ENCODE data around the gene PTPRN2. TPM values are rescaled to one million over a fixed set of nuclear protein-coding genes. Genes with fewer than 3 reads are reported as not detected.

PTPRN2 gene
- total and polyA plus RNA-seq, 2 of the 8 experiments (the other 6 are each of a cell fraction or from before 2014, with no cell fraction given): 2.6 to 4.5 TPM

DNA sequence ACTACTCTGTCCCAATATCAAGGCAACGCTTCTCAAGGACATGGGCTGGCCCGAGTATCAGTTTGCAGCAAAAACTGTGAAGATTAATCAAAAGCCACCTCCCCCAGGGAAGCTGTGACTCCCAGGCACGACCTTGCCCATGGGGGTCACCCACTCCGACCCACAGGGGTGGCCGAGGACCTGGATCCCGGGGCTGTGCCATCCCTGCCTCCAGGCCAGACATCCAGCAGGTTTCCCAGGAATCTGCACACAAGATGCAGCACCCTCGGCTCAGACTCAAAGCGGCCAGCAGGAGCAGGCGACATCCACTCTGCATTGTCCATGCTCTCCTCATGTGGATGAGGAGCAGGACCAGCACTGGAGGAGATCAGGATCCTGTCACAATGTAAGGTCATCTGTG, 39.8 kb downstream of the PTPRN2 start (continued):
- TF ChIP-seq POLR2A (IDR thresholded peaks at IDR 0.05; ENCODE audit: control extremely low read depth in 1 of 2, low read depth in 2 of 2, low read length in 2 of 2): no peak
- TF ChIP-seq FOSL1 (IDR thresholded peaks at IDR 0.05; ENCODE audit: insufficient read depth, low read depth, low read length): no peak
- no peak for TF ChIP-seq SIRT6 (IDR thresholded peaks at IDR 0.05; ENCODE audit: low read length)

Measured in H1 (cell line).